BE2C (cell line): ENCODE data around the gene E2F8.
A peak's percentile ranks its signal among the peaks of the same experiment; 100 is the strongest.

Experiments used
- DNase-seq: peaks from one replicate; pipeline ENCODE4 v3.0.0-alpha.2; 2020
- H3K27me3 ChIP-seq: fragments of 250-450 bp; sonication (Bioruptor Pico); 2 replicates; pipeline ENCODE4 v1.5.1; 2020; ENCODE audit warnings: mild to moderate bottlenecking
- H3K36me3 ChIP-seq: fragments of 250-450 bp; sonication (Bioruptor Pico); 2 replicates; pipeline ENCODE4 v1.5.1; 2020; ENCODE audit warnings: mild to moderate bottlenecking
- H3K4me1 ChIP-seq: fragments of 250-450 bp; sonication (Bioruptor Pico); 2 replicates; pipeline ENCODE4 v1.5.1; 2020
- H3K4me3 ChIP-seq: 2 replicates; pipeline ENCODE4 v1.5.1; 2011; ENCODE audit warnings: low read depth, low read length
- H3K9me3 ChIP-seq: fragments of 250-450 bp; sonication (Bioruptor Pico); 2 replicates; pipeline ENCODE4 v1.5.1; 2020
- TF ChIP-seq, protein P1 (sequence below): IDR thresholded peaks from 2 replicates; pipeline ENCODE4 v1.5.1; 2012; ENCODE audit warnings: mild to moderate bottlenecking, low read depth, low read length

Gene E2F8

GRCh38 chr11:19220903-19221724, 19.6 kb downstream of the E2F8 start:
- Histone ChIP-seq H3K36me3 (no peaks in the 10 kb centered on the region), H3K9me3 (no peaks in the 10 kb centered on the region), H3K4me1 (no peaks in the 10 kb centered on the region), H3K4me3 (no peak overlapping the region), H3K27me3 (no peaks in the 10 kb centered on the region)
- DNase-seq = no peak
- TF ChIP-seq, protein P1, sequence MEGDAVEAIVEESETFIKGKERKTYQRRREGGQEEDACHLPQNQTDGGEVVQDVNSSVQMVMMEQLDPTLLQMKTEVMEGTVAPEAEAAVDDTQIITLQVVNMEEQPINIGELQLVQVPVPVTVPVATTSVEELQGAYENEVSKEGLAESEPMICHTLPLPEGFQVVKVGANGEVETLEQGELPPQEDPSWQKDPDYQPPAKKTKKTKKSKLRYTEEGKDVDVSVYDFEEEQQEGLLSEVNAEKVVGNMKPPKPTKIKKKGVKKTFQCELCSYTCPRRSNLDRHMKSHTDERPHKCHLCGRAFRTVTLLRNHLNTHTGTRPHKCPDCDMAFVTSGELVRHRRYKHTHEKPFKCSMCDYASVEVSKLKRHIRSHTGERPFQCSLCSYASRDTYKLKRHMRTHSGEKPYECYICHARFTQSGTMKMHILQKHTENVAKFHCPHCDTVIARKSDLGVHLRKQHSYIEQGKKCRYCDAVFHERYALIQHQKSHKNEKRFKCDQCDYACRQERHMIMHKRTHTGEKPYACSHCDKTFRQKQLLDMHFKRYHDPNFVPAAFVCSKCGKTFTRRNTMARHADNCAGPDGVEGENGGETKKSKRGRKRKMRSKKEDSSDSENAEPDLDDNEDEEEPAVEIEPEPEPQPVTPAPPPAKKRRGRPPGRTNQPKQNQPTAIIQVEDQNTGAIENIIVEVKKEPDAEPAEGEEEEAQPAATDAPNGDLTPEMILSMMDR = no peak

DNA sequence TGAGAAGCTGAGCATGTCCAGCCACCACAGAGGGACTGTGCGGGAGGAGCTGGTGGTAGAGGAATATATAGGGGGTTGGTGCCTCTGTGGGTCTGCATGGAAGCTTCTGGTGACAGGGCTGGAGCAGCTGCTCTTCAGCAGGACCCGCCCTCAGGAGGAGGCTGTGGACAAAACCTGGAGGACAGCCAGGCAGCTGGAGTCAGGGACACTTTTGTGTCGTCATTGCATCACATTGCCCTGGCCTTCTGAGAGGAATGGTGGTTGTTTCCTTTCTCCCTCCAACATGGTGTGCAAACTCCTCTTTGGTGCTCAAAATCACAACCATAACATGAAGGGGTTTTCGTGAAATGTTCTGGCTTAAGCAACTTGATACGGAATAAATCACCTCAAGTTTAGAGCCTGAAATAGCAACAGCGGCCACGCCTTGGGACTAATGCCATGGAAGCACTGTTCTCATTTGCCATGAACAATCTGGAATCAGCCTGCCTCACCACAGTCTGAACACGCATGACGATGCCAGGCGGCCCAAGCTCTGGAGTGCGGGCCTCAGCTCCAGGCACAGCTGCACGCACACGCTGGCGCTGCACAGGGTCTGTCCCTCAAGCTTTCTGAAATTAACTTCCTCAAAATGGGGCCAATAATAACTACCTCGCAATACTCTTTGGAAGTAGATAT, 21.8 kb downstream of the E2F8 start:
- TF ChIP-seq, protein P1 = no peak
- DNase-seq = peak; percentile 28
- H3K36me3 ChIP-seq = no peaks in the 10 kb centered on the region
- no peak overlapping the region for H3K4me3 ChIP-seq
- no peaks in the 10 kb centered on the region for H3K27me3 ChIP-seq
- no peaks in the 10 kb centered on the region for H3K9me3 ChIP-seq
- H3K4me1 ChIP-seq = no peaks in the 10 kb centered on the region

DNA sequence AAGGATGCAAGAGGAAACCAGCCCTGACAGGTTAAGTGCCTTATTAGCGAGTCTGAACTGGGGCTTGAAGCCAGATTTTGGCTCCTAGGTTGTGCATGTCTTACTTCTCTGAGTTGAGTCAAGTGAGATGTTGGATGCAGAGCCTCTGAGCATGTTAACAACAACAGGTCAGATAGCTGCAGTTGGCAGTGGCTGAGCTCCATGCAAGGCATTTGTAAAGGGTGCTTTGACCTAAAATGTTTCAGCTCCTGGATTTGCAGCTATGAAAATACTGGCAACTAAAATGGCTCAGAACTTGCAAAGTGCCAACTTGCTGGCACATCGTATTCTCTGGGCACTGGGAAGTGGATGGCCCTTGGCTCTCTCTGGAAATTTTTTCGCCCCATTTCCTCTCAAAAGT, 22.5 kb downstream of the E2F8 start:
- TF ChIP-seq, protein P1 = no peak
- Histone ChIP-seq H3K27me3 (no peaks in the 10 kb centered on the region), H3K4me3 (no peak overlapping the region), H3K4me1 (no peaks in the 10 kb centered on the region), H3K9me3 (no peaks in the 10 kb centered on the region), H3K36me3 (no peaks in the 10 kb centered on the region)
- DNase-seq = no peak

GRCh38 chr11:19216709-19217374, 23.9 kb downstream of the E2F8 start:
- Histone ChIP-seq H3K9me3 (no peaks in the 10 kb centered on the region), H3K27me3 (no peaks in the 10 kb centered on the region), H3K4me3 (no peak overlapping the region), H3K36me3 (no peaks in the 10 kb centered on the region), H3K4me1 (no peaks in the 10 kb centered on the region)
- TF ChIP-seq, protein P1 = no peak
- DNase-seq = no peak

DNA sequence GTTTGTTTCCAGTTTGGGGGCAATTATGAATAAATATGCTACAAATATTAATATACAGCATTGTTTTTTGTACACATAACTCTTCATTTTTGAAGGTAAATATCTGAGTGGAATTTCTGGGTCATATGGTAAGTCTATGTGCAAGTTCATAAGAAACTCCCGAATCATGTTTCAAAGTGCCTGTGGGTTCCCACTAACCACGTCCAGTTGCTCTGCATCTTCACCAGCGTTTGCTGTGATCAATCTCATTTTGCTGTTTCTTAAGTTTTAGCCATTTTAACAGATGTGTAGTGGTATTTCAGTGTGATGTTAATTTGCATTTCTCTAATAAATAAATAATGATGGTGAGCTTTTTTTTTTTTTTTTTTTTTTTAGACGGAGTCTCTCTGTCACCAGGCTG, 24.7 kb downstream of the E2F8 start:
- H3K4me1 ChIP-seq = no peaks in the 10 kb centered on the region
- no peak for DNase-seq
- no peaks in the 10 kb centered on the region for H3K36me3 ChIP-seq
- TF ChIP-seq, protein P1 = no peak
- H3K27me3 ChIP-seq = no peaks in the 10 kb centered on the region
- H3K4me3 ChIP-seq = no peak overlapping the region
- H3K9me3 ChIP-seq = no peaks in the 10 kb centered on the region
